ENCODE results near the gene HDAC11.

The HDAC11 gene

GRCh38 chr3:13524979-13525669 lies 45.0 kb downstream of the HDAC11 start:
- peaks cover 28% of the 10 kb centered on the region for H3K4me1 ChIP-seq
- H3K36me3 ChIP-seq: no peaks in the 10 kb centered on the region
- no peaks in the 10 kb centered on the region for H3K9me3 ChIP-seq
- no peak overlapping the region for H3K4me3 ChIP-seq
- no peaks in the 10 kb centered on the region for H4K20me1 ChIP-seq
- H3K4me2 ChIP-seq: no peak overlapping the region
- TF ChIP-seq Cebpa-rat (IDR thresholded peaks at IDR 0.05): no peak
- H3K27ac ChIP-seq: no peak overlapping the region
- H3K9ac ChIP-seq: no peak overlapping the region
- H3K27me3 ChIP-seq: no peaks in the 10 kb centered on the region

- no peaks in the 10 kb centered on the region for H4K20me1 ChIP-seq
- H3K9ac ChIP-seq: peak overlapping the region; percentile 29; the same call in 1 of the 2 replicates
- H3K9me3 ChIP-seq: no peaks in the 10 kb centered on the region
- no peaks in the 10 kb centered on the region for H3K36me3 ChIP-seq
- H3K27ac ChIP-seq: peak overlapping the region; percentile 46; the same call in 1 of the 2 replicates
- peak overlapping the region; percentile 40; the same call in 1 of the 2 replicates for H3K4me2 ChIP-seq
- no peaks in the 10 kb centered on the region for H3K27me3 ChIP-seq
- TF ChIP-seq Cebpa-rat (IDR thresholded peaks at IDR 0.05): no peak
- no peak overlapping the region for H3K4me3 ChIP-seq
- H3K4me1 ChIP-seq: peaks cover 28% of the 10 kb centered on the region
Measured at GRCh38 chr3:13525827-13526625, 45.9 kb downstream of the HDAC11 start.

- H3K4me2 ChIP-seq: peak overlapping the region; percentile 40; the same call in 1 of the 2 replicates
- H3K36me3 ChIP-seq: no peaks in the 10 kb centered on the region
- no peak for TF ChIP-seq Cebpa-rat (IDR thresholded peaks at IDR 0.05)
- H3K27ac ChIP-seq: peak overlapping the region; percentile 46; the same call in 1 of the 2 replicates
- H3K9me3 ChIP-seq: no peaks in the 10 kb centered on the region
- no peaks in the 10 kb centered on the region for H3K27me3 ChIP-seq
- 0 out of 2 replicates have a peak overlapping the region, but pooled peaks have one; percentile 29 for H3K9ac ChIP-seq
- no peaks in the 10 kb centered on the region for H4K20me1 ChIP-seq
- peaks cover 28% of the 10 kb centered on the region for H3K4me1 ChIP-seq
- H3K4me3 ChIP-seq: no peak overlapping the region
Measured at GRCh38 chr3:13526626-13526949, 46.5 kb downstream of the HDAC11 start.

DNA sequence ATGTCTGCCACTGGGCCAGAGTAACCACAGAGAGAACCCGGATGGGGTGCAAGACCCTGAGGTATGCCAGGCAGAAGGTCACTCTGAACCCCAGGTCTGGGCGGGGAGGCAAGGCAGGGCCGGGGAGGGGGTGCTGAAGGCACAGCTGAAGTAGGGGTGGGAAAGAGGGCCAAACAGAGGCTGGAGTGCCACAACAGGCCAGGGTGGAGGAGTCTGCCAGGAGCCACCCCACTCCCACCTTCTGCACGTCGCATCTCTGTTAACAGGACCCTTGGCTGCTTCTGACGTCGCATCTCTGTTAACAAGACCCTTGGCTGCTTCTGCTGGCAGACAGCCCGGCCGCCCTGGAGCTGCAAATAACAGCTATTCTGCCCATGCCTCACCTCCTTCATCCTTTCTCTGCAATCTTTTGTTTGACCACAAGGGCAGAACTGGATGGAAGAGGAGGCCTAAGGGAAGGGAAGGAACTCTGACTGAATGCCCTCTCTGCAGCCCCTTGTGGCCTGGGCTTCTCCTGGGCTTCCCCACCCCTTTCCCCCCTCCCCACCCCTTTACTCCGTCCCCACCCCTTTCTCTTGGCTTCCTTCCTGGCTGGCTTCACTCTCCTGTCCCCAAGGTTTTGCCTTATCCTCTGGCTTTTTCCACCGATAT lies 48.2 kb downstream of the HDAC11 start:
- Histone ChIP-seq H3K9ac (no peak overlapping the region), H3K36me3 (no peaks in the 10 kb centered on the region), H3K27ac (no peak overlapping the region), H3K4me2 (peak overlapping the region; percentile 32; the same call in 1 of the 2 replicates), H3K4me1 (peaks cover 28% of the 10 kb centered on the region), H3K9me3 (no peaks in the 10 kb centered on the region), H3K4me3 (no peak overlapping the region), H4K20me1 (no peaks in the 10 kb centered on the region), H3K27me3 (no peaks in the 10 kb centered on the region)
- TF ChIP-seq Cebpa-rat (IDR thresholded peaks at IDR 0.05): no peak

DNA sequence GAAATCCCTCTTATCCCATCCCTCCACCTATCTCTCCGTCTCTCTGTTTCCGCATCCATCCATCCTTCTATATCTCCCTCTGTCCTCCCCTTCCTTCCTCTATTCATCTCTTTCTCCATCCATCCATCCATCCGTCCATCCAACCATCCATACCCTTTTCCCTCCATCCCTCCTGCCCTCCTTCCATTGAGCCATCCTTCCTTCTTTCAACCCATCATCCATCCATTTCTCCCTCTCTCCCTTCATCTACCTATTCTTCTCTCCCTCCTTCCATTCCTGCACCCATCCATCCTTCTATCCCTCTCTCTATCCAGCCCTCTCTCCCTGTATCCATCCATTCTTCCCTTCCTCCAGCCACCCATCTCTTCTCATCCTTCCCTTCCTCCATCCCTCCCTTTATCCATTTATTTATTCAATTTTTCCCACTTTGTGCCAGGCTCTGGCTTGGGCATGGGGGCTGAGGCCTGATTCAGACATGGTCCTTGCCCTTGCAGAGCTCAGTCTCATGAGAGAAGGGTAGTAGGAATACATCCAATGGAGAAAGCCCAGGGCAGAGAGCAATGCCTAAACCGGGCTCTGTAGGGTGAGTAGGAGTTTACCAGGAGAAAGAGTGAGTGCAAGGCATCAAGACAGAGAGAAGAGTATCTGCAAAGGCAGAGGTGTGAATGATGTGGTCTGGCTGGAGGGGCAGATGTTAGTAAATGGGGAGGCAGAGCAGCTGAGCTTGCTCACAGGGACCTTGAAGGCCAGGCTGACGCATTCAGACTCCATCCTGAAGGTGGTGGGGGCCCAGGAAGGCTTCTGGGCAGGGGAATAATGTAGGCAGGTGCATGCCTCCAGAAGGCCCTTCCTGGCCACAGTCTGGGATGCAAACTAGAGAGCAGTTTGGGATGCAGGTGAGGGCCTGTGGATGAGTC lies 49.3 kb downstream of the HDAC11 start:
- no peak overlapping the region for H3K9ac ChIP-seq

DNA sequence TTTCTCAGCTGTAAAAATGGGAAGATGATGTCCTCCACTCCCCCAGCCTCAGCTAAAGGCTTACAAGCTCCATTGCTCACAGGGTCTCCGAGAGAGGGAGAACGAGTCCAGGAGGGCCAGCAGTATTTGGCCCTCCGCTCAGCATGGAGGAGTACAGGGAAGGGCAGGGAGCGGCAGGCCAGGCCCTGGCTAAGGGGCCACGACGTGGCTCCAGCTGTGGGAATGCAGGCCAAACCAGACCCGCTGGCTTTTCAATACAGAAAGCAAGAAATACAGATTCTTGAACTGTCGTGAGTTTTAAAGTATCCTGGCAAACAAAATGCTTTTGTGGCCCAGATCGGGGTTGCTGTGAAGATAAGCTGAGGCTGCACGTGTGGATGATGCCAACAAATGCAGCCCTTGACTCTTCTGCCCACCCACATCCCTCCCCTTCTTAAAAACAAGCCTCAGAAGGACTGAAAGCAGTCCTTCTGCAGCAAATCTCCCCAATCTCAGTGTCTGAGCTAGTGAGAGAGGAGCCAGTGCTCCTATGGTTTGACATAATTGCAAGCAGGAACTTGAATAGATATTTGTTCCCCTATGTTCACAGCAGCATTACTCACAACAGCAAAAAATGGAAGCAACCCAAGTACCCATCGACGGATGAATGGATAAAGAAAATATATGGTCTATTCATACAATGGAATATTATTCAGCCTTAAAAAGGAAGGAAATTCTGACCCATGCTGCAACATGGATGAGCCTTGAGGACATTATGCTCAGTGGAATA lies 50.3 kb downstream of the HDAC11 start:
- Histone ChIP-seq H3K36me3 (no peaks in the 10 kb centered on the region), H3K4me1 (peaks cover 38% of the 10 kb centered on the region)

More for the DNA sequence above, 49.3 kb downstream of the HDAC11 start:
- Histone ChIP-seq H3K9me3 (no peaks in the 10 kb centered on the region), H3K4me1 (peaks cover 35% of the 10 kb centered on the region), H3K27ac (no peak overlapping the region), H3K4me2 (no peak overlapping the region; the same call in 1 of the 2 replicates), H3K36me3 (no peaks in the 10 kb centered on the region), H3K4me3 (no peak overlapping the region), H4K20me1 (no peaks in the 10 kb centered on the region), H3K27me3 (no peaks in the 10 kb centered on the region)
- TF ChIP-seq Cebpa-rat (IDR thresholded peaks at IDR 0.05): no peak

GRCh38 chr3:13532085-13532484 lies 52.0 kb downstream of the HDAC11 start:
- no peak overlapping the region for H3K9ac ChIP-seq
- no peaks in the 10 kb centered on the region for H3K9me3 ChIP-seq
- H3K27ac ChIP-seq: no peak overlapping the region
- H4K20me1 ChIP-seq: no peaks in the 10 kb centered on the region
- no peak overlapping the region for H3K4me3 ChIP-seq
- no peak overlapping the region for H3K4me2 ChIP-seq
- no peaks in the 10 kb centered on the region for H3K36me3 ChIP-seq
- TF ChIP-seq Cebpa-rat (IDR thresholded peaks at IDR 0.05): no peak
- H3K27me3 ChIP-seq: no peaks in the 10 kb centered on the region
- peaks cover 42% of the 10 kb centered on the region for H3K4me1 ChIP-seq

More for the DNA sequence above, 50.3 kb downstream of the HDAC11 start:
- Histone ChIP-seq H3K4me3 (no peak overlapping the region), H3K9me3 (no peaks in the 10 kb centered on the region), H3K27me3 (no peaks in the 10 kb centered on the region), H4K20me1 (no peaks in the 10 kb centered on the region), H3K27ac (no peak overlapping the region), H3K9ac (no peak overlapping the region), H3K4me2 (no peak overlapping the region)
- no peak for TF ChIP-seq Cebpa-rat (IDR thresholded peaks at IDR 0.05)

GRCh38 chr3:13532631-13533030 lies 52.5 kb downstream of the HDAC11 start:
- H3K4me1 ChIP-seq: peaks cover 40% of the 10 kb centered on the region
- H3K36me3 ChIP-seq: no peaks in the 10 kb centered on the region
- no peaks in the 10 kb centered on the region for H3K27me3 ChIP-seq
- H3K27ac ChIP-seq: no peak overlapping the region
- H3K4me3 ChIP-seq: no peak overlapping the region
- no peaks in the 10 kb centered on the region for H4K20me1 ChIP-seq
- TF ChIP-seq Cebpa-rat (IDR thresholded peaks at IDR 0.05): no peak
- H3K4me2 ChIP-seq: no peak overlapping the region
- H3K9ac ChIP-seq: no peak overlapping the region
- H3K9me3 ChIP-seq: no peaks in the 10 kb centered on the region
